Subcutaneous abdominal adipose tissue (tissue), 5 donors: ENCODE results near the gene PPP1R26.
"Not testable (repeated sequence)": the region's sequence is repeated elsewhere in the genome, so short reads cannot be mapped to it uniquely, and the experiment has no call there.

Source experiments
- H3K27ac ChIP-seq: one replicate; pipeline ENCODE4 v1.7.0; 2013; ENCODE audit warnings: low read depth, mild to moderate bottlenecking, inconsistent platforms, low read length, moderate library complexity
- H3K27me3 ChIP-seq, 5 donors: one replicate each; pipeline ENCODE4 v1.7.0; 2013; ENCODE audit warnings: low read length in 5 of 5, inconsistent platforms in 1 of 5; ENCODE audit not compliant: control insufficient read depth in 5 of 5, insufficient read depth in 4 of 5
- H3K36me3 ChIP-seq, 5 donors: one replicate each; pipeline ENCODE4 v1.7.0; 2013; ENCODE audit warnings: low read length in 5 of 5; ENCODE audit not compliant: control insufficient read depth in 5 of 5, insufficient read depth in 5 of 5
- H3K4me1 ChIP-seq, 5 donors: one replicate each; pipeline ENCODE4 v1.7.0; 2013; ENCODE audit warnings: low read length in 5 of 5, mild to moderate bottlenecking in 3 of 5, moderate library complexity in 1 of 5; ENCODE audit not compliant: control insufficient read depth in 5 of 5, insufficient read depth in 5 of 5
- H3K4me3 ChIP-seq, 5 donors: one replicate each; pipeline ENCODE4 v1.7.0; 2013; ENCODE audit warnings: low read length in 5 of 5, low read depth in 1 of 5
- H3K9ac ChIP-seq, 5 donors: one replicate each; pipeline ENCODE4 v1.7.0; 2013; ENCODE audit warnings: low read length in 5 of 5, mild to moderate bottlenecking in 4 of 5, moderate library complexity in 3 of 5
- H3K9me3 ChIP-seq, 5 donors: one replicate each; pipeline ENCODE4 v1.7.0; 2013; ENCODE audit warnings: low read length in 5 of 5; ENCODE audit not compliant: control insufficient read depth in 5 of 5
- donor health status: healthy.
- donor health status: healthy.
- donor health status: healthy.
- donor health status: healthy.
- donor health status: healthy.

PPP1R26 gene

GRCh38 chr9:135442075-135442474, 37.5 kb upstream of the PPP1R26 start:
- Histone ChIP-seq H3K9ac (no peak overlapping the region), H3K27ac (no peak overlapping the region), H3K4me1 (no peaks in the 10 kb centered on the region), H3K27me3 (peaks cover 0 to 17% (median 8%) of the 10 kb centered on the region in 5 donors), H3K36me3 (no peaks in the 10 kb centered on the region), H3K9me3 (peaks cover 0 to 5% (median 2%) of the 10 kb centered on the region in 5 donors), H3K4me3 (no peak overlapping the region)

DNA sequence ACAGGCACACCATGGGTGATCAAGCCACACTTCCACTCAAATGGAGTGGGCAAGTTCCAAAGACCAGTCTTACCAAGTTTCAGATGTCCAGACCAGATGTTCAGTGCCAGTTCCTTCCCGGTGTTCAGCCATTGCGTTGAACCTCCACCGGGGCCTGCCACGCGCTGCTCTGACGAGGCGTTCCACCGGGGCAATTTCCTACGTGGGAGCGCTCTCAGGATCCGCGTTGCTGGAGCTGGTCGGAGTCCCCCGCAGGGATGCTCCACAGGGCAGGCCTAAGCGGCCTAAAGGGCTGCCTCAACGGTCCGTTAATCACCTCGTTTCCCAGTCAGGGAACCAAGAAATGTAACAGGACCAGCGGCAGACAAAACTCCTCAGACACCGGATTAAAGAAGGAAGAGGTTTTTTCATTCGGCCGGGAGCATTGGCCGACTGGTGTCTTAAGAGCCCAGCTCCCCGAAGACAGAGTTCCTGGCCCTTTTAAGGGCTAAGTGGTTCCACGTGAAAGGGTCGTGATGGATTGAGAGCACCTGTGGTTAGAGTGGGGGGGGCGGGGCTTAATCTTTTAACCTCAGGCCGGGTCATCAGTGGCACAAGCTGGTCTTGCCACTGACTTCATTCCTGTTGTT, 35.7 kb upstream of the PPP1R26 start:
- no peaks in the 10 kb centered on the region for H3K4me1 ChIP-seq
- H3K36me3 ChIP-seq = no peaks in the 10 kb centered on the region
- H3K9ac ChIP-seq = no peak overlapping the region
- no peak overlapping the region for H3K27ac ChIP-seq
- no peaks in the 10 kb centered on the region for H3K9me3 ChIP-seq
- peaks cover 3 to 19% (median 11%) of the 10 kb centered on the region in 5 donors for H3K27me3 ChIP-seq
- H3K4me3 ChIP-seq = no peak overlapping the region

DNA sequence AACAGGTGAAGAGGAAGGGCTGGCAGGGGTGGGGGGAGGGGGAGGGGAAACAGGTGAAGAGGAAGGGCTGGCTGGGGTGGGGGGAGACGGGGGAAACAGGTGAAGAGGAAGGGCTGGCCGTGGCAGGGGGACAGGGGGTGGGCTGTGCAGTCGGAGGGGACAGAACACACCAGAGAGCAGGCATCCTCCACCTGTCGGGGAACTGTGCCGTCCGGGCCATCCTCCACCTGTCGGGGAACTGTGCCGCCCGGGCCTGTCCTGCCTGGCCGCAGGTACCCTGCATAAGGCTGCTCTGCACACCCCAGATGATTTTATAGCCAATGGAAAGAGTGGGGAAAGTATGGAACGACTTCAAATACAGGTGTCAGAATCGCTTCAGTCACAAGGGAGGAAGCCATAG, 32.5 kb upstream of the PPP1R26 start:
- no peak overlapping the region for H3K27ac ChIP-seq
- peaks cover 5 to 14% (median 7%) of the 10 kb centered on the region in 5 donors for H3K27me3 ChIP-seq
- no peaks in the 10 kb centered on the region for H3K4me1 ChIP-seq
- no peaks in the 10 kb centered on the region for H3K9me3 ChIP-seq
- no peaks in the 10 kb centered on the region for H3K36me3 ChIP-seq
- H3K9ac ChIP-seq = no peak overlapping the region
- no peak overlapping the region for H3K4me3 ChIP-seq

DNA sequence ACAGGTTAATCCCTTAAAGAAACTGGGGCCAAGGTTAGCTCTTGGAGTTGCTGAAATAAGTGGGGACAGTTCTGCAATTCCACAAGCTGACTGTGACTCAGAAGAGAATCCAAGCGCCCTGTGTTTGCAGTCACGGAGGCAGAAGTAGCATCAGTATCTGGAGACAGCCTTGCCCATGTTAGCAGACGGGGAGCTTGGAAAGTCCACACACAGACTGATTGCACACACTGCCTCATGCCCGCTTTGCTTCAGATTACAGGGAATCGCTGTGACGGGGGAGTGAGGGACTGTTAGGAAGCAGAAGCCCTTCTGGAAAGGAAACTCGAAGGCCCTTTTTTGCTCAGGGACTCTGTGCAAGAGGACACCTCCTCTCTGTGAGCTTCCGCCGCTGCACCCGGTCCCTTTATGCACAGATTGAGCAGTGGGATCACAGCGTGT, 30.9 kb upstream of the PPP1R26 start:
- Histone ChIP-seq H3K4me1 (no peaks in the 10 kb centered on the region), H3K27me3 (peaks cover 5 to 12% (median 6%) of the 10 kb centered on the region in 5 donors), H3K4me3 (no peak overlapping the region), H3K36me3 (no peaks in the 10 kb centered on the region), H3K9me3 (no peaks in the 10 kb centered on the region), H3K9ac (no peak overlapping the region), H3K27ac (no peak overlapping the region)

DNA sequence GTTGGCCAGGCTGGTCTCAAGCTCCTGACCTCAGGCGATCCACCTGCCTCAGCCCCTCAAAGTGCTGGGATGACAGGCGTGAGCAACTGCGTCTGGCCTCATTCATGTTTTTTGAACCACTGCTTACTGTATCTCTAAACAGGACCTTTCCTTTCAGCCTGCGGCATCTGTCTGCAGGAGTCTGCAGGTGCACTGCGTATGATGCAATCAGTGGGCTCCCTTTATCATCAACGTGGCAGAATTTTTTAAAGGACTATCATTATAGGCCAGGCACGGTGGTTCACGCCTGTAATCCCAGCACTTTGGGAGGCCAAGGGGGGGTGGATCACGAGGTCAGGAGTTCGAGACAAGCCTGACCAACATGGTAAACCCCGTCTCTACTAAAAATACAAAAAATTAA, 30.1 kb upstream of the PPP1R26 start:
- H3K4me3 ChIP-seq, H3K9me3 ChIP-seq, H3K36me3 ChIP-seq, H3K4me1 ChIP-seq, H3K27ac ChIP-seq, H3K27me3 ChIP-seq, H3K9ac ChIP-seq: not testable (repeated sequence)

GRCh38 chr9:135450956-135451355, 28.6 kb upstream of the PPP1R26 start:
- Histone ChIP-seq H3K4me1 (no peaks in the 10 kb centered on the region), H3K9ac (no peak overlapping the region), H3K27me3 (peaks cover 7 to 17% (median 12%) of the 10 kb centered on the region in 5 donors), H3K9me3 (peaks cover 4 to 11% (median 9%) of the 10 kb centered on the region in 5 donors), H3K27ac (no peak overlapping the region), H3K36me3 (no peaks in the 10 kb centered on the region), H3K4me3 (no peak overlapping the region)

- H3K4me1 ChIP-seq, H3K36me3 ChIP-seq, H3K9ac ChIP-seq, H3K4me3 ChIP-seq, H3K27ac ChIP-seq: not testable (repeated sequence)
- Histone ChIP-seq H3K9me3 (peaks cover 4 to 11% (median 9%) of the 10 kb centered on the region in 5 donors), H3K27me3 (peaks cover 10 to 25% (median 14%) of the 10 kb centered on the region in 5 donors)
Observed at GRCh38 chr9:135451909-135452308, 27.7 kb upstream of the PPP1R26 start.

GRCh38 chr9:135454737-135455136, 24.8 kb upstream of the PPP1R26 start:
- Histone ChIP-seq H3K4me3 (no peak overlapping the region), H3K9me3 (peaks cover 4 to 11% (median 9%) of the 10 kb centered on the region in 5 donors), H3K36me3 (no peaks in the 10 kb centered on the region), H3K27me3 (peaks cover 11 to 26% (median 14%) of the 10 kb centered on the region in 5 donors), H3K4me1 (peaks cover 0 to 3% (median 0%) of the 10 kb centered on the region in 5 donors), H3K9ac (no peak overlapping the region), H3K27ac (no peak overlapping the region)

DNA sequence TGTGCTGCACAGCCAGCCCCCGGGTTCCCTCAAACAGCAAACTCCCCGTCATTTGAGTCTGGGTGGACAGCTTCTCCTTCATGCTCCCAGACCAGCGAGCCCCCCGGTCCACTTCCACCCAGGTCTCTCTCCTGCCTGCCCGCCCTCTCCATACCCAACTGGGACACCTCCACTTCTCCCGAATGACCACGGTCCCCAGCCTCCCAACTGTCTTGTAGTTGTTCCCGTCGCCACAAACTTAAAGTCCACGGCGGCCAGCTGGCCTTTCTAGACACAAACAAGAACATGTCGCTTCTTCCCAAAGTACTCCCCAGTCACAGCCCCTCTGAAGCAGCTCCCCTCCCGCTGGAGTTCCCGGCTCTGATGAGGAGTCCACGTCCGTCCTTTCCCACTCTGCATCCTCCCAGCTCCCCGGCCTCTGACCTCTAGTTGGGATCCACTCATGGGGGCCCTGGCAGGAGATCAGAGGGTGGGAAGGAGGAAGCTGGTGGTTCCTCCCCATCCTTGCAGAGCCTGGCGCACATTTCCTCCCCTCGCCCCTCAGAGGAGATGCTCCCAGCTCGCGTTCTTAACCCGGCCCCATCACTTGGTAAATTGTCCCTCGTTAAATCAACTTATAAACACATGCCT, 24.1 kb upstream of the PPP1R26 start:
- H3K9ac ChIP-seq = no peak overlapping the region
- H3K27me3 ChIP-seq = peaks cover 12 to 26% (median 17%) of the 10 kb centered on the region in 5 donors
- peaks cover 4 to 11% (median 9%) of the 10 kb centered on the region in 5 donors for H3K9me3 ChIP-seq
- H3K4me1 ChIP-seq = peaks cover 0 to 3% (median 0%) of the 10 kb centered on the region in 5 donors
- H3K36me3 ChIP-seq = no peaks in the 10 kb centered on the region
- no peak overlapping the region for H3K27ac ChIP-seq
- H3K4me3 ChIP-seq = no peak overlapping the region

- Histone ChIP-seq H3K9me3 (peaks cover 4 to 11% (median 9%) of the 10 kb centered on the region in 5 donors), H3K4me1 (peaks cover 0 to 3% (median 0%) of the 10 kb centered on the region in 5 donors), H3K27me3 (peaks cover 12 to 26% (median 17%) of the 10 kb centered on the region in 5 donors)
Observed at GRCh38 chr9:135456436-135457104, 23.0 kb upstream of the PPP1R26 start.

More at GRCh38 chr9:135456436-135457104, 23.0 kb upstream of the PPP1R26 start:
- H3K9ac ChIP-seq = no peak overlapping the region
- no peaks in the 10 kb centered on the region for H3K36me3 ChIP-seq
- no peak overlapping the region for H3K27ac ChIP-seq
- no peak overlapping the region for H3K4me3 ChIP-seq
